Body of pancreas (tissue), 4 donors: ENCODE measurements around the gene CCL16. TPM values are rescaled to one million over a fixed set of nuclear protein-coding genes. Genes with fewer than 3 reads are reported as not detected.

Source experiments
- ATAC-seq: fragments of 150-250 bp; one replicate; pipeline ENCODE4 v1.9.1; 2016
- DNase-seq, 4 donors: peaks; one replicate each; pipeline ENCODE4 v3.0.0-alpha.2; 2019
- H3K27ac ChIP-seq, 4 donors: fragments of 200-600 bp; sonication (generic); 1 replicate in 3 of 4; 2 replicates in 1 of 4; pipeline versions ENCODE4 v1.5.1 to v1.6.1; 2016 to 2019; ENCODE audit warnings: mild to moderate bottlenecking in 1 of 4, mixed read lengths in 1 of 4, moderate library complexity in 1 of 4
- H3K27me3 ChIP-seq, 2 donors: fragments of 200-600 bp; sonication (generic); one replicate each; pipeline ENCODE4 v1.6.0; 2016; ENCODE audit warnings: mild to moderate bottlenecking in 1 of 2
- H3K36me3 ChIP-seq, 2 donors: fragments of 200-600 bp; sonication (generic); replicated peaks in 1 of 2; 2 replicates each; pipeline ENCODE4 v1.5.1; 2016; ENCODE audit warnings: low read depth in 2 of 2; ENCODE audit not compliant: insufficient read depth in 1 of 2
- H3K4me1 ChIP-seq: fragments of 200-600 bp; sonication (generic); one replicate; pipeline ENCODE4 v1.6.0; 2016
- H3K4me3 ChIP-seq, 2 donors: fragments of 200-600 bp; sonication (generic); 1 replicate in 1 of 2; 2 replicates in 1 of 2; pipeline ENCODE4 v1.5.1; 2016 to 2019
- H3K9me3 ChIP-seq, 3 donors: fragments of 200-600 bp; sonication (generic); 1 replicate in 2 of 3; 2 replicates in 1 of 3; pipeline ENCODE4 v1.5.1; 2016
- CTCF ChIP-seq, 7 experiments: fragments of 450-650 bp in 4 of 7; fragments of 200-600 bp in 3 of 7; sonication (generic) in 3 of 7; IDR thresholded peaks; one replicate each; pipeline ENCODE4 v1.5.1; 2016 to 2019; ENCODE audit warnings: antibody characterized with exemption in 7 of 7
- POLR2A ChIP-seq, 3 donors: fragments of 450-650 bp; IDR thresholded peaks; one replicate each; pipeline ENCODE4 v1.6.1; 2016; ENCODE audit warnings: antibody characterized with exemption in 3 of 3, mild to moderate bottlenecking in 2 of 3
- WGBS, 2 donors: methylation state at CpG; one replicate each; pipeline ENCODE4 v1.1.5; 2017; 5-methylcytosine and 5-hydroxymethylcytosine counted together
- intact Hi-C: fragments of 100-400 bp; cut with DNase I; formaldehyde crosslinking; loops from one replicate; pipeline ENCODE4 v1.15.1; 2023
- total RNA-seq, 2 donors: library from RNA; depleted of rRNA; stranded (reverse); fragments of >200 nt; gene quantifications; one replicate each; pipeline ENCODE4 v1.1.0, GENCODE V29; 2016

Gene CCL16
- total RNA-seq, 2 donors from 2014 or later, result 0.78 TPM; not detected in 1

- DNase-seq (no peak), ATAC-seq (no peak)
- intact Hi-C loops, result loop anchor here (10.0 kb wide), 1 partner anchor 521 kb away; no protein-coding TSS in a partner anchor
- Histone ChIP-seq H3K27me3 (no peaks in the 10 kb centered on the region), H3K9me3 (no peaks in the 10 kb centered on the region), H3K27ac (no peak overlapping the region), H3K4me1 (no peaks in the 10 kb centered on the region), H3K36me3 (no peaks in the 10 kb centered on the region), H3K4me3 (no peak overlapping the region)
- WGBS, 2 donors, result 37 to 42% methylated on average over 6 to 7 of the region's 7 CpGs
- TF ChIP-seq POLR2A (IDR thresholded peaks at IDR 0.05), result no peak
- TF ChIP-seq CTCF (IDR thresholded peaks at IDR 0.05), result no peak
Measured at GRCh38 chr17:35953720-35954119, 27.6 kb downstream of the CCL16 start.

- Histone ChIP-seq H3K27me3 (no peaks in the 10 kb centered on the region), H3K4me3 (no peak overlapping the region), H3K36me3 (no peaks in the 10 kb centered on the region), H3K4me1 (peaks cover 6% of the 10 kb centered on the region), H3K9me3 (no peaks in the 10 kb centered on the region), H3K27ac (no peak overlapping the region)
- ATAC-seq, result no peak
- intact Hi-C loops, result no loop called here
- WGBS, 2 donors, result 57 to 67% methylated on average over 3 of the region's 3 CpGs
- TF ChIP-seq POLR2A (IDR thresholded peaks at IDR 0.05) (no peak), CTCF (IDR thresholded peaks at IDR 0.05) (no peak)
- DNase-seq, result no peak
Measured at GRCh38 chr17:35949401-35949800, 31.9 kb downstream of the CCL16 start.

- H3K4me1 ChIP-seq, result peaks cover 6% of the 10 kb centered on the region
- H3K9me3 ChIP-seq, result no peaks in the 10 kb centered on the region
- no peak for ATAC-seq
- no peaks in the 10 kb centered on the region for H3K36me3 ChIP-seq
- no peak for DNase-seq
- WGBS, 2 donors, result 75 to 83% methylated on average over 7 of the region's 7 CpGs
- intact Hi-C loops, result no loop called here
- no peak overlapping the region for H3K4me3 ChIP-seq
- H3K27me3 ChIP-seq, result no peaks in the 10 kb centered on the region
- TF ChIP-seq POLR2A (IDR thresholded peaks at IDR 0.05) (no peak), CTCF (IDR thresholded peaks at IDR 0.05) (no peak)
- no peak overlapping the region for H3K27ac ChIP-seq
Measured at GRCh38 chr17:35948092-35948491, 33.2 kb downstream of the CCL16 start.

GRCh38 chr17:35947156-35947585 is 34.1 kb downstream of the CCL16 start:
- Histone ChIP-seq H3K27me3 (no peaks in the 10 kb centered on the region), H3K4me3 (no peak overlapping the region), H3K36me3 (no peaks in the 10 kb centered on the region), H3K27ac (no peak overlapping the region), H3K9me3 (no peaks in the 10 kb centered on the region), H3K4me1 (peaks cover 6% of the 10 kb centered on the region)
- DNase-seq (peak; percentile 47 to 55 (median 52)), ATAC-seq (peak; percentile 42)
- intact Hi-C loops, result no loop called here
- 9 to 10% methylated on average over 12 of the region's 12 CpGs for WGBS, 2 donors
- TF ChIP-seq POLR2A (IDR thresholded peaks at IDR 0.05), result no peak
- TF ChIP-seq CTCF (IDR thresholded peaks at IDR 0.05), result peak; percentile 44 to 84 (median 74)

GRCh38 chr17:35944151-35944550 is 37.1 kb downstream of the CCL16 start:
- whole genome bisulfite sequencing, 2 donors, result 54 to 76% methylated on average over 3 to 4 of the region's 4 CpGs
- ATAC-seq, result no peak
- DNase-seq, result no peak
- Histone ChIP-seq H3K4me3 (no peak overlapping the region), H3K36me3 (no peaks in the 10 kb centered on the region), H3K4me1 (peaks cover 6% of the 10 kb centered on the region), H3K27me3 (no peaks in the 10 kb centered on the region), H3K27ac (no peak overlapping the region), H3K9me3 (no peaks in the 10 kb centered on the region)
- no peak for TF ChIP-seq CTCF (IDR thresholded peaks at IDR 0.05)
- TF ChIP-seq POLR2A (IDR thresholded peaks at IDR 0.05), result no peak
- intact Hi-C loops, result no loop called here
